Neuron (in vitro differentiated cells): Measurements from ENCODE around the gene RGS5.

Source experiments
- H2AFZ ChIP-seq: one replicate; pipeline ENCODE4 v1.6.1; 2013; ENCODE audit warnings: low read depth, mild to moderate bottlenecking, inconsistent platforms, low read length, moderate library complexity
- H3K27me3 ChIP-seq: one replicate; pipeline ENCODE4 v1.6.1; 2013; ENCODE audit warnings: low read length; ENCODE audit not compliant: insufficient read depth
- H3K36me3 ChIP-seq: one replicate; pipeline ENCODE4 v1.6.1; 2013; ENCODE audit warnings: low read length; ENCODE audit not compliant: insufficient read depth
- H3K4me1 ChIP-seq: one replicate; pipeline ENCODE4 v1.6.1; 2013; ENCODE audit warnings: low read length; ENCODE audit not compliant: insufficient read depth
- H3K4me3 ChIP-seq: 2 replicates; pipeline ENCODE4 v1.5.1; 2013; ENCODE audit warnings: mild to moderate bottlenecking, low read length, moderate library complexity
- H3K9me3 ChIP-seq: one replicate; pipeline ENCODE4 v1.6.1; 2013; ENCODE audit warnings: low read length

Gene RGS5

DNA sequence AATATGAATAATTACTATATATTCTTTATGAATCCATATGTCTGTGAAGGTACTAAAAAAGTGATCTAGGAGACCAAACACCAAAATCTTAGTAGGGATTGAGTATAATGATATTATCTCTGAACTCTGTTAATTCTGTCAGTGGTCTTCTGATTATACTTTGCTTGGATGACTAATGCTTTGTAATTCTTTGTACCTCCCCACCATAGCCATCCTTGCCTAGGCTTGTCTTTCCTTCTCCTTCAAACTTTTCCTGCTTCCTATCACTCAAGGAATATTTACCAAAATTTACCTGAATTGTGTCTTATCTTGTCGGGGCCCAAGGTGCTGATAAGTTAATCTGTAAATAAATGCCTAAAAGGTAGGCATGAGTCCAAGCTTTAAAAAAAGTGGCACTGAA, 845 bp upstream of the RGS5 start:
- Histone ChIP-seq H3K4me1 (peaks cover 21% of the 10 kb centered on the region), H3K27me3 (no peaks in the 10 kb centered on the region), H2AFZ (no peak overlapping the region), H3K4me3 (peak overlapping the region; percentile 40), H3K9me3 (no peaks in the 10 kb centered on the region), H3K36me3 (no peaks in the 10 kb centered on the region)

DNA sequence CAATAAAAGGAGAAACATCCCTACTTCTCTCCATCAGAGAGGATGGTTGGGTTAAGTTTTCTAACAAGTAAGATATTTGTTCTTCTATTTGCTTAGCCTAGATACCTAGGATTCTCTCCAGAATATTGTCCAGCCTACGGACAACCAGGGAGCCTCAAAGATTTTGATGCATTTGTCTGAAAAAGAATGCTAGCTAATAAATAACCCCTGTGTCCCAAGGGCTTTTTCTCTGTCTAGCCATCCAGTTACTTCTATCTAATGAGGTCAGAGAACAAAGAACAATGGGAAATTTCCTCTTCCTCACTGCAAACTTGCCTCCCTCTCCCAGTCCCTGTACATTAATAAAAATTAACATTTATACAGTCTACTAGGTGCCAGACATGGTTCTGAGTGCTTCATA, 810 bp downstream of the RGS5 start:
- no peak overlapping the region for H2AFZ ChIP-seq
- H3K4me3 ChIP-seq = peak overlapping the region; percentile 40
- H3K9me3 ChIP-seq = no peaks in the 10 kb centered on the region
- H3K27me3 ChIP-seq = no peaks in the 10 kb centered on the region
- H3K4me1 ChIP-seq = peaks cover 21% of the 10 kb centered on the region
- no peaks in the 10 kb centered on the region for H3K36me3 ChIP-seq

DNA sequence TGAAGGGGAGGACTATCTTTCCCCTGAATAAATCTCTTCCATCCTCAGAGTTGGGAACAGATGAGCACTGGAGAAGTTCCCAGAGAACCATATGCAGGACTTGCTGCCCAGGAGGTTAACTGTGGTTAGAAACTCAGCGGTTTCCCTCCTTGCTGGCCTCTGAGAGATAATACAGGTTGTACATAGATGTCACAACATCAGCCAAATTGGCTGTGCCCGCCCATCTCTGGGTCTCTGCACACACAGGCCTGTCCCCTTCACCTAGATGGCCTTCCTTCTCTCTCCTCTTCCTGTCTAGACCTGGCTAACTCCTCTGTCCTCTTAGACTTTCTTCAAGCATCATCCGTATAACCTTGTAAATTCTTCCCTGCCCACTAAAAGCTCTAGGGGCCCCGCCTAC, 5.7 kb downstream of the RGS5 start:
- Histone ChIP-seq H3K9me3 (no peaks in the 10 kb centered on the region), H3K4me1 (peaks cover 2% of the 10 kb centered on the region), H3K4me3 (no peak overlapping the region), H3K27me3 (no peaks in the 10 kb centered on the region), H3K36me3 (no peaks in the 10 kb centered on the region), H2AFZ (no peak overlapping the region)

DNA sequence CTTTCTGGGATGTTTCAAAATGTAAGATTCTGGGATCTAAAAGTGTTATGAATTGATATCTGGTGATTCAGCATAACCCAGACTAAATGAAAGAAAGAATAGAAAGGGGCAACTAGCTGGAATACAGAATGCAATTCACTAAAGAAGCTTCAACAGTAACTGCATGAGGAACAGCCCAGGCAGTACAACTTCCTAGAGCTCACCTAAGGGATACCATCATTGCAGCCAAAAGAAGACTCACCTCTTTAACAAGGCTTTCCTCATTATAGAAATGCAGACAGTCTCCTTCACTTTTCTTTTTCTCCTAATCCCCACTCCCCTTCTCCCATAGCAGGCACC, 6.3 kb downstream of the RGS5 start:
- Histone ChIP-seq H2AFZ (no peak overlapping the region), H3K4me1 (no peaks in the 10 kb centered on the region), H3K27me3 (no peaks in the 10 kb centered on the region), H3K4me3 (no peak overlapping the region), H3K36me3 (no peaks in the 10 kb centered on the region), H3K9me3 (no peaks in the 10 kb centered on the region)

DNA sequence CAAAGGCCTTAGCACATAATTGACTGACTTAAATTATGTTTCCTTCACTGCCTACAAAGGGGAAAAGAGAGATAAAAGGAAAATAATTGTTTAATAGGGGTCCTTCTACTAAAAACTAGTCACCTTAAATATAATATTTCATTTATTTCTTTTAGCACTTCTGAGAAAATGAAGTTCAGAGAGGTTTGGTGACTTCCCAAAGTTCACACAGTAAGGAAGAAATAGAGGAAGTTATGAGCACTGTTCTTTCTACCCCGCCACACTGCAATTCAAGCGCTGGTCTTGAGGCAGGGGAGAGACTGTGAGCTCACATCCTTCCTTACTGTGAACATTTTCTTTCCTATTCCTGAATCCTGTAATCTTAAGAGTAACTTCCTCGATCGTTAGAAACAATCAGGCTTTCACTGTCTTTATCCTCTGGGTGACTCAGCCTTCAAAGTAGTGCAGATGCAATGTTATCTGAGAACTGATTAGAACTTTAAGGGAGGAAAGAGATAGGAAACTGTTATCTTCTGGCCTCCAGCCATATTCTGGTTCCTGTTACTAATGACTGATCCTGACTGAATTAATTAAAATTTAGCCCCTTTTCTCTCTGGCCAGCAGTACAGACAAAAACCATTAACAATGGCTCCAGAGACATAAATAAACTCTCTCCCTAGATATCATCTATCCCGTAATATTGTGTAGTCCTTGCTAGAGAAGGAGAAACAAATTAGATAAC, 6.8 kb downstream of the RGS5 start:
- H3K36me3 ChIP-seq = no peaks in the 10 kb centered on the region
- no peaks in the 10 kb centered on the region for H3K27me3 ChIP-seq
- H3K4me3 ChIP-seq = no peak overlapping the region
- H3K9me3 ChIP-seq = no peaks in the 10 kb centered on the region
- no peak overlapping the region for H2AFZ ChIP-seq
- no peaks in the 10 kb centered on the region for H3K4me1 ChIP-seq

DNA sequence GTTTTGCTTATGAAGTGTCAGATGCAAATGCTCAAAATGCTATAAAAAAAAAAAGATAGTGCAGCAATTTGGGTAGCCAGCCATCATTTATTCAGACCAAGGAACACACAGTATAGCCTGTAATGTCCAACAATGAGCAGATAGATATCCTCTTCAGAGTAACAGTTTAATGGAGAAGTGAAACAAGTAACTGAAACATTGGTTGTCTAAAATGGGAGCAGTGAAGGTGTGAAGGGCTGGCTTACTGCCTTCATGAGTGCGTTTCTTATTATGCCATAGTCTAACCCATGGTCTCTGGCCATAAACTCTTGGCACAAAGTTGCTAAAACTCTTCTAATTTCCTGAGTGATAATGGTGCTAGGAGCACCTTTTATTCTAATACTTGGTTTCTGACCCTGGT, 11.4 kb downstream of the RGS5 start:
- Histone ChIP-seq H2AFZ (no peak overlapping the region), H3K4me1 (no peaks in the 10 kb centered on the region), H3K36me3 (no peaks in the 10 kb centered on the region), H3K9me3 (no peaks in the 10 kb centered on the region), H3K27me3 (no peaks in the 10 kb centered on the region), H3K4me3 (no peak overlapping the region)

DNA sequence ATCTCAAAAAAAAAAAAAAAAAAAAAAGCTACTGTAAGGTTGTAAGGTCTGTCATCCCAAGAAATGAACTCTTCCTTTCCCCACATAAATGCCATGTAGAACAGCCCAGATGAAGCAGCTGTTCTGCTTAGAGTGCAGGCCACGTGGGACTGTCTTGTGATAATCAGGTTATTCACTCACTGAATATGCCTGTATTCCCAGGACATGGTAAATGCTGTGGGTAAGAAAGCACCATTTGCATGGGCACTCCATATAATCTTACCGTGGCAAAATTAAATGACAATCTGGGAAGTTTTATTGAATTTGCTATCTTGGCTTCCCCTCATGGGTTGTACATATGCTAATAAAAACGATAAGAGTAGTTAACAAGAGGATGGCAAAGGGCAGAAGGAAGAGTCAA, 13.8 kb downstream of the RGS5 start:
- H3K4me1 ChIP-seq = no peaks in the 10 kb centered on the region
- no peaks in the 10 kb centered on the region for H3K27me3 ChIP-seq
- H3K4me3 ChIP-seq = no peak overlapping the region
- no peak overlapping the region for H2AFZ ChIP-seq
- no peaks in the 10 kb centered on the region for H3K36me3 ChIP-seq
- H3K9me3 ChIP-seq = no peaks in the 10 kb centered on the region

DNA sequence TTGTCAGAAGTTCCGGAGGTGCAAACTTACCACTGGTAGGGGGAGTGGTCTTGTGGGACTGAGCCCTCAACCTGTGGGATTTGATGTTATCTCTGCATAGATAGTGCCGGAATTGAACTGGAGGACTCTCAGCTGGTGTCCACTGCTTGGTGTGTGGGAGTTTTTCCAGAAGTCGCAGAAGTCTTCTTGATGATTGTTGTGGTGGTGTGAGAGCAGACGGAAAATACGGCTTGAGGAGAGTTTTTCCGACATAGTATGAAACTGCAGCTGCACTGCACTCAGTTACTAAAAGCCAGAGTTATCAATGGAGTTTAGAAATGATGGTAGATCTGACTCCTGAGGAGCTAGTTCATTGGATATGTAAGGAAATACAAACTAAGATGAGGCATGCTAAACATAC, 14.9 kb downstream of the RGS5 start:
- H3K9me3 ChIP-seq = no peaks in the 10 kb centered on the region
- H3K27me3 ChIP-seq = no peaks in the 10 kb centered on the region
- no peaks in the 10 kb centered on the region for H3K36me3 ChIP-seq
- H3K4me3 ChIP-seq = no peak overlapping the region
- no peaks in the 10 kb centered on the region for H3K4me1 ChIP-seq
- H2AFZ ChIP-seq = no peak overlapping the region

DNA sequence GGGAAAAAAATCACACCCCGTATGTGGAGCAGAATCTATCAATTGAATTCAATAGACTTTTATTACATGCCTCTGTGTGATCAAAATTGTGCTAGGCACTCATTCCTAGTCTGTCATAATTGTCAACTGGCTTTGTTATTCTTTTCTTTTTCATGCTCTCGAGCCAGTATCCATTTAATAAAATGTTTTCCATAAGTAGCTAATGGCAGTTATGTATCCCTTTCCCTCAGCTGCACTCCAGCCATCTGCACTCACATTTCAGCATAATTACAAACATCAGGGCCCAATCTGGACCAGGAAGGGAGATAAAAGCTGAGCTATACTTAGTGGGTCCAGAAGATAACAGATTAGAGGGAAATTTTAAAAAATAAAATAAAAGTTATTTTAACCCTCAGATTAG, 15.9 kb downstream of the RGS5 start:
- H2AFZ ChIP-seq = no peak overlapping the region
- H3K4me1 ChIP-seq = no peaks in the 10 kb centered on the region
- no peaks in the 10 kb centered on the region for H3K9me3 ChIP-seq
- no peaks in the 10 kb centered on the region for H3K27me3 ChIP-seq
- no peak overlapping the region for H3K4me3 ChIP-seq
- H3K36me3 ChIP-seq = no peaks in the 10 kb centered on the region

DNA sequence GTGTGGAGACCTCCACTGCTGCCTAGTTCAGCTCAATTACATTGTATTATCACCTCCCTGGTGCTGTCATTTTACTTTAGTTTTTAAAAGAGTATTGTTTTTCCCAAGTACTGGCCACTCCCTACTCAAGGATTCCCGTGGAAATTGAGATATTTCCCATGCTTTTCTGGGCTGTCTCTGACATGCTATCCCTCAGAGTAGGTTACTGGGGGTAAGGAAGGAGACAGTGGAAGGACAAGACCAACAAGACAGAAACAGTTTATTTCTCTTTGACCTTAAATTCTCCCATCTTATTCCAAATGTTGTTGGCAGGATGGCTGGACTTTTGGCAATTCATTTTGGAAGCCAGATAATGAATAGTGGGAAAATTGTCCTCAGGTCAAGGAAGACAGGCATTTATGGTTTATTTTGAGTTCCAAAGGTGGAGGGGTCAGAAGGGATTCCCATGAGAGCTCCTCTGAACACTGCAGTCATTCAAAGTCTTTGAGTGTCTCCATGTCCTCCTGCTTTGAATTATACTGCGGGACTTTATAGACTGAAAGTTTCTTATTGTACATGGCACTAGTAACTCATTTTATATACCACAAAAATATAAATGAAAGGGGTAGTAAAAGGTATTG, 20.3 kb downstream of the RGS5 start:
- no peaks in the 10 kb centered on the region for H3K4me1 ChIP-seq
- H3K27me3 ChIP-seq = no peaks in the 10 kb centered on the region
- H3K9me3 ChIP-seq = no peaks in the 10 kb centered on the region
- no peak overlapping the region for H2AFZ ChIP-seq
- no peaks in the 10 kb centered on the region for H3K36me3 ChIP-seq
- no peak overlapping the region for H3K4me3 ChIP-seq

DNA sequence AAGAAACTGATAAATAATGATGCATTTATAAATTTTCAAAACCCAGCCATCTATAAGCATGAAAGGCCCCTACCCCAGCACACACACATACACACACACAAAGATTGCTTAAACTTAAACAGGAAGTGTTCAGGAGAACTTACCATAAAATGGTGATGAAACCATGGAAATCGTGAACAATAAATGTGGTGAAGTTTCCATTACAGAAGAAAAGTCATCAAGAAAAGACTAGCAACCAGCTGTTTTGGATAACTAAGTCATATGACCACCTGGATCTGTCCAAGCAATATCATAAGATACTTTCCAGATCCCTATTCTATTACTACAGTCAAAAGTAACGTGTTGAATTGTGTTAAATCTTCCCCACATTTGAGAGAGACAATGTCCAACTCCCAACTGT, 24.1 kb downstream of the RGS5 start:
- Histone ChIP-seq H3K4me3 (no peak overlapping the region), H3K4me1 (no peaks in the 10 kb centered on the region), H2AFZ (no peak overlapping the region), H3K27me3 (no peaks in the 10 kb centered on the region), H3K36me3 (no peaks in the 10 kb centered on the region), H3K9me3 (no peaks in the 10 kb centered on the region)

DNA sequence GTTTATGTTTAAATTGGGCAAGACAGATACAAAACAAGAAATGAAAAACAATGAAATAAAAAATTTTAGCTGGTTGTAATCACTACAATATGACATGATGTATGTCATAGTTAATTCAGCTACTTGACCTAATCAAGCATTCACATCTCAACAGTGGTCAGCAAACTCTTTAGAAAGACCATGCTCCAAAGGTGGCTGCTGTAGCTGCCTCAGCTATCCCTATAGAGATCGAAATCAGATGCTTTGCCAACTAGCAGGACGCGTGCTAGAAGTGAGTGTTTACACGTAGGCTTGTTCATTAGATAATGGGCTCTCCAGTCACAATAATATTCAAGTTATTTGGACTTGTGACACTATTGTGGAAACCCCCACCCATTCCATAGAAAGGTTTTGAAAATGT, 25.9 kb downstream of the RGS5 start:
- Histone ChIP-seq H3K4me3 (no peak overlapping the region), H3K36me3 (no peaks in the 10 kb centered on the region), H3K27me3 (no peaks in the 10 kb centered on the region), H2AFZ (no peak overlapping the region), H3K9me3 (no peaks in the 10 kb centered on the region), H3K4me1 (no peaks in the 10 kb centered on the region)

DNA sequence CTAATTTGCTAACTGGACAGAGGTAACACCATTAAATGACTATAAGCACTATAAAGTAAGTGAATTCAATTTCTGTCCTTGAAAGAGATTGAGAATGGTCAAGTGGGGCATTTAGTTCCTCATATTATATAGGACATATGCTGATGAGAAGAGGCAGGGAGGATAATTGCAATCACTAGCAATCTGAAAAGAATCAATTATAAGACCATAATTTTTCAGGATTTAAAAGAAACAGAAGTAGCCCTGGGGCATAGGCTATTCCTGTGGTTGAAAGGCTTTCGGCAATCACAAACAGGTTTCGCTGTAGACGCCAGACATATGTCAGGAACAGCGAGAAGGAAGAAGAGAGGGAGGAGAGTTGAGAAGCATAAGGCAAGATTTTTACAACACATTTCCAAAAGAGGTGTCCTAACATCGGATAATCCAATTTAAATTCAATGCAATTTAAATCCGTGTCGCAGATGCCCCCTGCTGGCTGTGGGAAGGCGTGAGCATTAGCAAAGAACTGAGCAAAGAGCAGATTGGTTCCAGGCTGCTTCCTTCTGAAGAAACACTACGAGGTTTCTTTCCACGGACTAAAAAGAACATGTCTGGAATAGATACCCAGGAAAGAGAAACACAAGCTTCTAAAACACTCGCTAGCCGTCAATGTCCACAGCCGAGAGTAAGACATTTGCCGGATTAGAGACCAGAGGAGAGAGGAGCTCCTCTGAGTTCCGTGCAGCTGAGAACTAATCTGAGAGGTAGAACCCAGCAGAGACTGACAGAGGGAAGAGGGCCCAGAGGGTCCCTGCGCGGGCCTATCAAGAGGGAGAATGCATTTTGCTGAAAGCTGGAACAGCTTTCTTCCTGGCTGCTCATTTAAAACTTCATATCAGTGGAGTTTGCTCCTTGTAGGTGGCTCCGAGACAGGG, 27.9 kb downstream of the RGS5 start:
- Histone ChIP-seq H3K4me1 (no peaks in the 10 kb centered on the region), H3K27me3 (no peaks in the 10 kb centered on the region), H2AFZ (no peak overlapping the region), H3K9me3 (no peaks in the 10 kb centered on the region), H3K36me3 (no peaks in the 10 kb centered on the region), H3K4me3 (no peak overlapping the region)
